GM21723 (cell line): ENCODE measurements around the gene LCMT1.
"Not testable (repeated sequence)": the region's sequence is repeated elsewhere in the genome, so short reads cannot be mapped to it uniquely, and the experiment has no call there.

Experiments used
- ATAC-seq: cut with Tn5 transposase; IDR thresholded peaks from one replicate; pipeline ENCODE4 v1.9.1; 2021; ENCODE audit warnings: mild to moderate bottlenecking, moderate library complexity; ENCODE audit not compliant: unreplicated experiment

The LCMT1 gene

GRCh38 chr16:25141648-25142047 is 30.1 kb downstream of the LCMT1 start:
- ATAC-seq = no peak

GRCh38 chr16:25143928-25144327 is 32.4 kb downstream of the LCMT1 start:
- no peak for ATAC-seq

GRCh38 chr16:25148568-25149215 is 37.1 kb downstream of the LCMT1 start:
- no peak for ATAC-seq

- no peak for ATAC-seq
Measured at GRCh38 chr16:25151996-25152395, 40.5 kb downstream of the LCMT1 start.

GRCh38 chr16:25155553-25156460 is 44.3 kb downstream of the LCMT1 start:
- ATAC-seq = no peak

GRCh38 chr16:25157271-25157875 is 45.8 kb downstream of the LCMT1 start:
- no peak for ATAC-seq

GRCh38 chr16:25158401-25158800 is 46.9 kb downstream of the LCMT1 start:
- no peak for ATAC-seq

GRCh38 chr16:25161753-25162367 is 50.3 kb downstream of the LCMT1 start:
- ATAC-seq = no peak

- ATAC-seq = no peak
Measured at GRCh38 chr16:25163683-25164082, 52.1 kb downstream of the LCMT1 start.

GRCh38 chr16:25165284-25165683 is 53.7 kb downstream of the LCMT1 start:
- no peak for ATAC-seq

- not testable (repeated sequence) for ATAC-seq
Measured at GRCh38 chr16:25167920-25168319, 56.4 kb downstream of the LCMT1 start.

GRCh38 chr16:25171390-25171789 is 59.8 kb downstream of the LCMT1 start:
- ATAC-seq = no peak

- no peak for ATAC-seq
Measured at GRCh38 chr16:25172831-25173230, 61.3 kb downstream of the LCMT1 start.

- ATAC-seq = no peak
Measured at GRCh38 chr16:25174285-25174684, 62.7 kb downstream of the LCMT1 start.

- ATAC-seq = no peak
Measured at GRCh38 chr16:25176136-25176535, 64.6 kb downstream of the LCMT1 start.

GRCh38 chr16:25177512-25177830 is 65.9 kb downstream of the LCMT1 start:
- ATAC-seq = no peak

GRCh38 chr16:25177831-25178688 is 66.5 kb downstream of the LCMT1 start:
- ATAC-seq = no peak

- not testable (repeated sequence) for ATAC-seq
Measured at GRCh38 chr16:25181236-25181635, 69.7 kb downstream of the LCMT1 start.

- no peak for ATAC-seq
Measured at GRCh38 chr16:25184771-25185170, 73.2 kb downstream of the LCMT1 start.

- no peak for ATAC-seq
Measured at GRCh38 chr16:25187491-25187795, 75.9 kb downstream of the LCMT1 start.

- no peak for ATAC-seq
Measured at GRCh38 chr16:25189305-25189704, 77.8 kb downstream of the LCMT1 start.
